A549 treated with CORT108297 at 1 μM for 4 hours (cell line): Measurements from ENCODE around the gene GPR153. TPM values are rescaled to one million over a fixed set of nuclear protein-coding genes. Genes with fewer than 3 reads are reported as not detected.

Experiments used
- total RNA-seq: library from RNA; stranded (reverse); fragments of 200-300 nt; extraction: Qiagen RNA extraction; gene quantifications from 5 replicates; pipeline ENCODE4 v1.2.3, GENCODE V29; 2022

Gene GPR153
- total RNA-seq = 0.76 to 1.5 TPM (median 1.4 TPM) in 5 replicates

GRCh38 chr1:6260961-6261614, at the start of gene GPR153:
GPR153 (minus strand) TSS chr1:6261098; CDS start chr1:6254905, 6,193 bp downstream.

DNA sequence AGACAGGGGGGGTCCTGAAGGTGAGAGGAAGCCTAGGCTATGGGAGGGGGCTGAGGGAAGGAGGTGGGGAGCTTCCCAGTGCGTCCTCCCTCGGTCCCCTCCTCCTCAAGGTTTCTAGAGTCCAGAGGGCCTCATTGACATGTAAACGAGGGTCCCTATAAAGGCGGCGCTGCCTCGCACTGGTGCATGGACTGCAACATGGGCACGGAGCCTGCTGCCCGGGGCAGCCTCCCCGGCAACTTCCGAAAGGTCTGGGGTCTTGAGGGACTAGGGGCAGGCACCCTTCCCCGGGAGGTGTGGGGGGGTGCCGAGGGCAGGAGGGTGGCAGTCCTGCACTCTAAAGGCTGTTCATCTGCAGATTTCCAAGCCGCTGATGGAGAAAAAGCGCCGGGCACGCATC, 16.9 kb downstream of the GPR153 start, which contains the start of gene HES3:
Gene HES3 (plus strand): TSS at position 187 of the 400 bp plus-strand sequence. CDS start 187 bp downstream, at position 374.

DNA sequence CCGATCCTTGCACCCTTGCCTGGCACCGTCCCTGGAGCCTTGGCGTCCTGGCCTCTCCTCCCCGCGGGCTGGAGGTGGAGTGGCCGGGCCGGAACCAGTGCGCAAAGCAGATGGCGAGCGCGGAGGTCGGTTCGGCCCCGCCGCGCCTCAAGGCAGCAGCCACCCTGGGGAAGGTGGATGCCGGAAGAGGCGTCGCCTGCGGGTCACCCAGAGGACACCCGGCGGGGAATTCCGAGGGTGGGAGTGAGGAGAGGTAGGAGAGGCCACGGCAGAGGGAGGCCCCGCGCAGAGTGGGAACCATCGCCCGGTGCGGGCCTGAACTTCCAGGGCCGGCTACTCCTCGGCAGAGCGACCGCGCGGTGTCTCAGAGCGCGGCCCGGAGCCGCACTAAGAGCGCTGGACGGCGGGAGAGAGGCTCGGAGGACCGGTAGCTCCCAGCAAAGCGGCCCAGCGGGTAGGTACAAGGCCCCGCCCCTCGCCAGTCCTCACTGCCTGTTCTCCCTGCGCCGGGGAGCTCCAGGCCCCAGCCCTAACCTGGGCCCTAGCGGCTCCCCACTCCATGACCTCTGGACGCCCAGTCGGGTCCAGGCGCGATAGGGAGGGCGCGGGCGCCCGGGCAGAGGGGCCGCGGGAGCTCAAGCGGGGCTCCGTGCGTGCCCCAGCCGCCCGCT, 54.9 kb downstream of the GPR153 start, which contains the start of gene RNF207:
Gene RNF207 (plus strand): TSS at position 271 of the 671 bp plus-strand sequence. CDS start 417 bp downstream, outside the sequence.

GRCh38 chr1:6199298-6200187, 61.4 kb downstream of the GPR153 start, which contains the start of gene RPL22:
RPL22 (minus strand) TSS chr1:6199595; CDS start chr1:6199573, 22 bp downstream.

Other genes with a start within 250 kb of the GPR153 start
- gene KCNAB2, start 215.2 kb downstream of the GPR153 start, total RNA-seq = 7.6 to 9.6 TPM (median 8.0 TPM) in 5 replicates
- 0.76 to 1.3 TPM (median 0.83 TPM) in 5 replicates for gene CHD5, start 80.8 kb downstream of the GPR153 start, total RNA-seq
- gene RPL22, start 61.5 kb downstream of the GPR153 start, total RNA-seq = 331 to 457 TPM (median 409 TPM) in 5 replicates
- gene RNF207, start 55.0 kb downstream of the GPR153 start, total RNA-seq = 10.8 to 21.2 TPM (median 18.4 TPM) in 5 replicates
- 52.0 to 61.1 TPM (median 55.9 TPM) in 5 replicates for gene ICMT, start 25.1 kb downstream of the GPR153 start, total RNA-seq
- not detected in 5 replicates for gene HES3, start 16.9 kb downstream of the GPR153 start, total RNA-seq
- 57.8 to 83.1 TPM (median 78.4 TPM) in 5 replicates for gene ACOT7, start 132.7 kb upstream of the GPR153 start, total RNA-seq
- gene HES2, start 158.8 kb upstream of the GPR153 start, total RNA-seq = 2.2 to 4.6 TPM (median 4.1 TPM) in 5 replicates
- 0.27 to 0.89 TPM (median 0.61 TPM) in 5 replicates for gene ESPN, start 163.7 kb upstream of the GPR153 start, total RNA-seq
- gene TNFRSF25, start 205.1 kb upstream of the GPR153 start, total RNA-seq = 2.4 to 3.9 TPM (median 3.5 TPM) in 5 replicates
- 2.4 to 4.5 TPM (median 3.2 TPM) in 5 replicates for gene PLEKHG5, start 230.6 kb upstream of the GPR153 start, total RNA-seq